ENCODE results near the gene ALOX15B. TPM values are rescaled to one million over a fixed set of nuclear protein-coding genes. Genes with fewer than 3 reads are reported as not detected.
"Not testable (repeated sequence)": the region's sequence is repeated elsewhere in the genome, so short reads cannot be mapped to it uniquely, and the experiment has no call there.

ALOX15B gene
- total and polyA plus RNA-seq, 2 of the 13 experiments (the other 11 are each of a cell fraction or from before 2014, with no cell fraction given) = not detected

DNA sequence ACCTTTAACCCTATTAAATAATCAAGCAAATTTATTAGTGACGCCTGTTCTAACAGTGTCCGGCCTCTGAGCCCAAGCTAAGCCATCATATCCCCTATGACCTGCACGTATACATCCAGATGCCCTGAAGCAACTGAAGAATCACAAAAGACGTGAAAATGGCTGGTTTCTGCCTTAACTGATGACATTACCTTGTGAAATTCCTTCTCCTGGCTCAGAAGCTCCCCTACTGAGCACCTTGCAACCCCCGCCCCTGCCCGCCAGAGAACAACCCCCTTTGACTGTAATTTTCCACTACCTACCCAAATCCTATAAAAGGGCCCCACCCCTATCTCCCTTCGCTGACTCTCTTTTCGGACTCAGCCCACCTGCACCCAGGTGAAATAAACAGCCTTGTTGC is 23.0 kb downstream of the ALOX15B start:
- peaks cover 1 to 21% of the 10 kb centered on the region in 2 experiments; a peak in 4 of 5 replicates for H3K27me3 ChIP-seq (ENCODE audit: control insufficient read depth in 1 of 2, insufficient read depth in 2 of 2, low read length in 2 of 2)
- DNase-seq (ENCODE audit: low spot score); in situ Hi-C loops (cut with HindIII; ENCODE audit: extremely low pct_ligation_motif_present, low pct_unique_long_range_greater_than_20kb); ATAC-seq; H3K9ac ChIP-seq (ENCODE audit: insufficient read depth, low read depth, low read length); FAIRE-seq; H3K4me3 ChIP-seq (replicated peaks in 1 of 3; ENCODE audit: insufficient read depth in 1 of 3, low read depth in 2 of 3, low read length in 3 of 3); H3K36me3 ChIP-seq (replicated peaks in 1 of 2; ENCODE audit: control insufficient read depth in 1 of 2, insufficient read depth in 2 of 2, low read length in 2 of 2); H2AFZ ChIP-seq (ENCODE audit: low read length); H3K79me2 ChIP-seq (ENCODE audit: insufficient read depth, low read length); H3K9me3 ChIP-seq (ENCODE audit: low read length); H3K4me2 ChIP-seq (ENCODE audit: low read depth, low read length); POLR2A ChIA-PET; BruUV-seq (replicated peaks); H3K27ac ChIP-seq (ENCODE audit: extremely low read length, insufficient read depth, low read length): not testable (repeated sequence)
- peaks cover 32% of the 10 kb centered on the region for H3K4me1 ChIP-seq (ENCODE audit: insufficient read depth, low read length)
- 92% methylated on average over 8 of the region's 8 CpGs for WGBS (ENCODE audit: low lambda C conversion rate)
- intact Hi-C loops (cut with micrococcal nuclease; ENCODE audit: unreplicated experiment) = loop anchor here (5.0 kb wide), 1 partner anchor 50 kb away; no protein-coding TSS in a partner anchor
- CTCF ChIA-PET (ENCODE audit: low intra/inter-chr PET ratio, low total read pairs) = interaction anchor here (2.9 kb wide), 1 partner anchor 48 kb away, joined by 14 read pairs; no protein-coding TSS in a partner anchor
- H4K20me1 ChIP-seq (ENCODE audit: insufficient read depth, low read length) = peaks cover 45% of the 10 kb centered on the region

DNA sequence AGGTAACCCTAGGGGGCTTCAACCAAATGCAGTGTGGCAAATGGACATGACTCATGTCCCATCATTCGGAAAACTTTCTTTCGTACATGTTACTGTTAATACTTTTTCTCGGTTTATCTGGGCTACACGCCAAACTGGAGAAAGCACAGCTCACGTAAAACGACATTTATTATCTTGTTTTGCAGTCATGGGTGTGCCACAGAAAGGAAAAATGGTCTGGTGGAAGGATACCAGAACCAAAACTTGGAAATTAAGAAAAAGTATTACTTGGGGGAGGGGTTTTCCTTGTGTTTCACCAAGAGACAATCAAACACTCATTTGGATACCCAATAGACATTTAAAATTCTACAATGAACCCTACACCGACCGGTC is 23.6 kb downstream of the ALOX15B start:
- H2AFZ ChIP-seq (ENCODE audit: low read length) = no peak overlapping the region
- H3K36me3 ChIP-seq (replicated peaks in 1 of 2; ENCODE audit: control insufficient read depth in 1 of 2, insufficient read depth in 2 of 2, low read length in 2 of 2) = no peaks in the 10 kb centered on the region
- in situ Hi-C loops (cut with HindIII; ENCODE audit: extremely low pct_ligation_motif_present, low pct_unique_long_range_greater_than_20kb) = no loop called here
- no peak for FAIRE-seq
- peaks cover 27% of the 10 kb centered on the region for H3K4me1 ChIP-seq (ENCODE audit: insufficient read depth, low read length)
- WGBS (ENCODE audit: low lambda C conversion rate) = 75% methylated on average over 8 of the region's 8 CpGs
- no peak overlapping the region for H3K4me2 ChIP-seq (ENCODE audit: low read depth, low read length)
- no peak overlapping the region for H3K9ac ChIP-seq (ENCODE audit: insufficient read depth, low read depth, low read length)
- no peak overlapping the region for H3K27ac ChIP-seq (ENCODE audit: extremely low read length, insufficient read depth, low read length)
- no peaks in the 10 kb centered on the region for H3K9me3 ChIP-seq (ENCODE audit: low read length)
- no peak for DNase-seq (ENCODE audit: low spot score)
- BruUV-seq (replicated peaks) = no TSS peak
- CTCF ChIA-PET (ENCODE audit: low intra/inter-chr PET ratio, low total read pairs) = no interaction called here
- H4K20me1 ChIP-seq (ENCODE audit: insufficient read depth, low read length) = peaks cover 49% of the 10 kb centered on the region
- POLR2A ChIA-PET = no interaction called here
- H3K27me3 ChIP-seq (ENCODE audit: control insufficient read depth in 1 of 2, insufficient read depth in 2 of 2, low read length in 2 of 2) = peaks cover 1 to 21% of the 10 kb centered on the region in 2 experiments; a peak in 4 of 5 replicates
- ATAC-seq = no peak
- no peaks in the 10 kb centered on the region for H3K79me2 ChIP-seq (ENCODE audit: insufficient read depth, low read length)
- H3K4me3 ChIP-seq (replicated peaks in 1 of 3; ENCODE audit: insufficient read depth in 1 of 3, low read depth in 2 of 3, low read length in 3 of 3) = no peak overlapping the region
- intact Hi-C loops (cut with micrococcal nuclease; ENCODE audit: unreplicated experiment) = loop anchor here (5.0 kb wide), 1 partner anchor 50 kb away; no protein-coding TSS in a partner anchor
- TF ChIP-seq ZNF546 (CRISPR knock-in tag; conservative IDR thresholded peaks at IDR 0.05) = no peak
- TF ChIP-seq, protein P1, sequence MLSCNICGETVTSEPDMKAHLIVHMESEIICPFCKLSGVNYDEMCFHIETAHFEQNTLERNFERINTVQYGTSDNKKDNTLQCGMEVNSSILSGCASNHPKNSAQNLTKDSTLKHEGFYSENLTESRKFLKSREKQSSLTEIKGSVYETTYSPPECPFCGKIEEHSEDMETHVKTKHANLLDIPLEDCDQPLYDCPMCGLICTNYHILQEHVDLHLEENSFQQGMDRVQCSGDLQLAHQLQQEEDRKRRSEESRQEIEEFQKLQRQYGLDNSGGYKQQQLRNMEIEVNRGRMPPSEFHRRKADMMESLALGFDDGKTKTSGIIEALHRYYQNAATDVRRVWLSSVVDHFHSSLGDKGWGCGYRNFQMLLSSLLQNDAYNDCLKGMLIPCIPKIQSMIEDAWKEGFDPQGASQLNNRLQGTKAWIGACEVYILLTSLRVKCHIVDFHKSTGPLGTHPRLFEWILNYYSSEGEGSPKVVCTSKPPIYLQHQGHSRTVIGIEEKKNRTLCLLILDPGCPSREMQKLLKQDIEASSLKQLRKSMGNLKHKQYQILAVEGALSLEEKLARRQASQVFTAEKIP (CRISPR knock-in tag; IDR thresholded peaks at IDR 0.05; ENCODE audit: borderline replicate concordance) = no peak
- TF ChIP-seq ZNF7 (CRISPR knock-in tag; IDR thresholded peaks at IDR 0.05) = no peak
- no peak for TF ChIP-seq ZSCAN9 (CRISPR knock-in tag; IDR thresholded peaks at IDR 0.05; ENCODE audit: borderline replicate concordance)
- no peak for TF ChIP-seq RFX3 (CRISPR knock-in tag; IDR thresholded peaks at IDR 0.05)
- no peak for TF ChIP-seq JUN (CRISPR knock-in tag; IDR thresholded peaks at IDR 0.05)
- no peak for TF ChIP-seq TEAD3 (CRISPR knock-in tag; optimal IDR thresholded peaks at IDR 0.05; ENCODE audit: borderline replicate concordance)
- no peak for TF ChIP-seq PRMT3 (CRISPR knock-in tag; IDR thresholded peaks at IDR 0.05; ENCODE audit: borderline replicate concordance, low read depth)
- TF ChIP-seq, protein P2, sequence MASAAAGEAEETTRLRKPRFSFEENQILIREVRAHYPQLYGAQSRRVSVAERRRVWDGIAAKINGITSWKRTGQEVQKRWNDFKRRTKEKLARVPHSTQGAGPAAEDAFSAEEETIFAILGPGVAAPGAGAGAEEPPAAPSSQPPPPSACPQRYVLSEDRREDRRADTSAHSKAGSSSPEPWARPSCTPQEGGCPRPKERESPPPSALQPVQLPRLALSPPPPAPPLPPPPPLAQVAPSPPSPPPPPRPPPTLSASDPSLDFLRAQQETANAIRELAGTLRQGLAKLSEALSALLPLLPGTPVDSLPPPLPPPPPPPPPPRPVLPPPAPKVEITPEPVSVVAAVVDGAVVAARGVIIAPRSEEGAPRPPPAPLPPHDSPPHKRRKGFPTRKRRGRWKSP (CRISPR knock-in tag; IDR thresholded peaks at IDR 0.05) = no peak
- no peak for TF ChIP-seq KLF11 (CRISPR knock-in tag; IDR thresholded peaks at IDR 0.05)
- no peak for TF ChIP-seq ZNF501 (CRISPR knock-in tag; IDR thresholded peaks at IDR 0.05)
- no peak for TF ChIP-seq ZNF282 (IDR thresholded peaks at IDR 0.05; ENCODE audit: partially characterized antibody)
- TF ChIP-seq ELF1 (CRISPR knock-in tag; IDR thresholded peaks at IDR 0.05) = no peak
- no peak for TF ChIP-seq ZNF570 (CRISPR knock-in tag; IDR thresholded peaks at IDR 0.05; ENCODE audit: borderline replicate concordance)
